ENCODE data around the gene CDH4. TPM values are rescaled to one million over a fixed set of nuclear protein-coding genes. Genes with fewer than 3 reads are reported as not detected.

The CDH4 gene
- polyA plus RNA-seq, 1 donor (not counting 4 experiments of a cell fraction or from before 2014, with no cell fraction given): 2.2 TPM

GRCh38 chr20:61263938-61264337 is 11.9 kb downstream of the CDH4 start:
- Histone ChIP-seq H3K9me3 (ENCODE audit: control insufficient read depth, low read depth, low read length) (no peaks in the 10 kb centered on the region), H3K36me3 (ENCODE audit: control insufficient read depth in 2 of 2, extremely low read depth in 1 of 2, insufficient read depth in 2 of 2, low read length in 2 of 2) (peaks cover 13 to 46% of the 10 kb centered on the region in 2 experiments), H3K27ac (ENCODE audit: control insufficient read depth, insufficient read depth, low read length) (no peak overlapping the region), H3K4me3 (ENCODE audit: control insufficient read depth in 2 of 3, extremely low read depth in 1 of 3, insufficient read depth in 2 of 3, low read depth in 1 of 3, low read length in 3 of 3) (no peak overlapping the region), H3K9ac (ENCODE audit: control insufficient read depth, extremely low read depth, insufficient read depth, low read length) (no peak overlapping the region), H3K79me2 (ENCODE audit: control insufficient read depth, insufficient read depth, low read length) (peaks cover 50% of the 10 kb centered on the region), H3K9me1 (ENCODE audit: control insufficient read depth, extremely low read depth, insufficient read depth, low read length) (no peaks in the 10 kb centered on the region), H3K27me3 (ENCODE audit: control insufficient read depth, extremely low read depth, insufficient read depth, low read length) (no peaks in the 10 kb centered on the region), H3K4me2 (ENCODE audit: control insufficient read depth, extremely low read depth, insufficient read depth, low read depth, low read length) (no peak overlapping the region), H4K20me1 (ENCODE audit: control insufficient read depth, extremely low read depth, insufficient read depth, low read length) (peaks cover 37% of the 10 kb centered on the region), H3K4me1 (ENCODE audit: control insufficient read depth, extremely low read depth, insufficient read depth, low read length) (no peaks in the 10 kb centered on the region), H2AFZ (ENCODE audit: control insufficient read depth, low read length) (no peak overlapping the region)
- dilution Hi-C loops (cut with MboI; ENCODE audit: extremely low pct_ligation_motif_present, low sequenced_read_pairs): no loop called here
- TF ChIP-seq EZH2 (IDR thresholded peaks at IDR 0.05; ENCODE audit: low read length) (no peak), CTCF (optimal IDR thresholded peaks at IDR 0.05 in 1 of 3, IDR thresholded peaks at IDR 0.05 in 1 of 3, conservative IDR thresholded peaks at IDR 0.05 in 1 of 3; ENCODE audit: extremely low read depth in 1 of 3, insufficient read depth in 2 of 3, low read length in 3 of 3) (no peak)
- DNase-seq (ENCODE audit: low read depth, low spot score) (no peak), FAIRE-seq (no peak)

- Histone ChIP-seq H3K9me3 (ENCODE audit: control insufficient read depth, low read depth, low read length) (no peaks in the 10 kb centered on the region), H3K4me1 (ENCODE audit: control insufficient read depth, extremely low read depth, insufficient read depth, low read length) (no peaks in the 10 kb centered on the region), H4K20me1 (ENCODE audit: control insufficient read depth, extremely low read depth, insufficient read depth, low read length) (peaks cover 21% of the 10 kb centered on the region), H3K4me2 (ENCODE audit: control insufficient read depth, extremely low read depth, insufficient read depth, low read depth, low read length) (no peak overlapping the region), H3K79me2 (ENCODE audit: control insufficient read depth, insufficient read depth, low read length) (peaks cover 49% of the 10 kb centered on the region), H3K4me3 (ENCODE audit: control insufficient read depth in 2 of 3, extremely low read depth in 1 of 3, insufficient read depth in 2 of 3, low read depth in 1 of 3, low read length in 3 of 3) (no peak overlapping the region), H3K9ac (ENCODE audit: control insufficient read depth, extremely low read depth, insufficient read depth, low read length) (no peak overlapping the region), H3K27me3 (ENCODE audit: control insufficient read depth, extremely low read depth, insufficient read depth, low read length) (no peaks in the 10 kb centered on the region), H3K27ac (ENCODE audit: control insufficient read depth, insufficient read depth, low read length) (no peak overlapping the region), H3K36me3 (ENCODE audit: control insufficient read depth in 2 of 2, extremely low read depth in 1 of 2, insufficient read depth in 2 of 2, low read length in 2 of 2) (peaks cover 11 to 43% of the 10 kb centered on the region in 2 experiments), H2AFZ (ENCODE audit: control insufficient read depth, low read length) (no peak overlapping the region), H3K9me1 (ENCODE audit: control insufficient read depth, extremely low read depth, insufficient read depth, low read length) (no peaks in the 10 kb centered on the region)
- no peak for TF ChIP-seq EZH2 (IDR thresholded peaks at IDR 0.05; ENCODE audit: low read length)
- TF ChIP-seq CTCF (optimal IDR thresholded peaks at IDR 0.05 in 1 of 3, IDR thresholded peaks at IDR 0.05 in 1 of 3, conservative IDR thresholded peaks at IDR 0.05 in 1 of 3; ENCODE audit: extremely low read depth in 1 of 3, insufficient read depth in 2 of 3, low read length in 3 of 3): no peak
- no peak for DNase-seq (ENCODE audit: low read depth, low spot score)
- dilution Hi-C loops (cut with MboI; ENCODE audit: extremely low pct_ligation_motif_present, low sequenced_read_pairs): no loop called here
- FAIRE-seq: no peak
Observed at GRCh38 chr20:61267241-61267640, 15.2 kb downstream of the CDH4 start.

Measured in keratinocyte (primary cell).